ENCODE measurements around the gene EEFSEC. TPM values are rescaled to one million over a fixed set of nuclear protein-coding genes. Genes with fewer than 3 reads are reported as not detected.

Gene EEFSEC
- total RNA-seq, 1 experiment from 2014 or later, result 9.6 TPM

DNA sequence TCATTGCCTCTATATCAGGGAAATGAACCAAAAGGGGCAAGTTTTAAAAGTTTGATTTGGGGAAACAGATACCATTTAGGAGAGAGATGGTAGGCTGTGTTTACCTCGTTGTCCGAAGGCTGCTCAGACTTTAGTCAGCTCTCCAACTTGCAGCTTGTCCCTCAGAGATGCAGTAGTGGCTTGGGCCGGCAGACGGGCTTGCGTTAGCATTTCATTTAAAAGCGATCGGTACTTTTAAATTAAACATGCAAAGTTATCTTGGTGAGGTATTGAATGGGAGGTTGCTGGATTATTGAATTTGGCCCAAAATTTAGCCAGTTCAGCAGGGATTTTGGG lies 26.2 kb downstream of the EEFSEC start:
- POLR2A ChIA-PET (ENCODE audit: unreplicated experiment), result interaction anchor here (0.7 kb wide), 1 partner anchor 10 kb away, joined by 4 read pairs; no protein-coding TSS in a partner anchor
- Histone ChIP-seq H3K79me2 (ENCODE audit: low read length) (no peaks in the 10 kb centered on the region), H3F3A (ENCODE audit: low read length, unreplicated experiment) (no peaks in the 10 kb centered on the region), H3K27me3 (ENCODE audit: low read length) (no peaks in the 10 kb centered on the region), H2AFZ (ENCODE audit: low read length) (no peak overlapping the region), H3K9me3 (ENCODE audit: low read length) (no peaks in the 10 kb centered on the region), H4K20me1 (ENCODE audit: low read length) (no peaks in the 10 kb centered on the region), H3K4me3 (ENCODE audit: low read length) (no peak overlapping the region), H3K4me1 (ENCODE audit: insufficient read depth, low read length) (no peaks in the 10 kb centered on the region), H3K9me2 (replicated peaks; ENCODE audit: low read length) (no peaks in the 10 kb centered on the region), H3K36me3 (ENCODE audit: low read depth, low read length) (no peaks in the 10 kb centered on the region), H3K9ac (ENCODE audit: low read length) (no peak overlapping the region), H3K27ac (ENCODE audit: low read length) (no peak overlapping the region), H3K4me2 (ENCODE audit: low read length) (no peak overlapping the region)
- TF ChIP-seq EZH2 (IDR thresholded peaks at IDR 0.05; ENCODE audit: low read length, unreplicated experiment) (no peak), EZH2phosphoT487 (IDR thresholded peaks at IDR 0.05; ENCODE audit: borderline replicate concordance, low read length) (no peak)
- TF ChIP-seq, protein P1, sequence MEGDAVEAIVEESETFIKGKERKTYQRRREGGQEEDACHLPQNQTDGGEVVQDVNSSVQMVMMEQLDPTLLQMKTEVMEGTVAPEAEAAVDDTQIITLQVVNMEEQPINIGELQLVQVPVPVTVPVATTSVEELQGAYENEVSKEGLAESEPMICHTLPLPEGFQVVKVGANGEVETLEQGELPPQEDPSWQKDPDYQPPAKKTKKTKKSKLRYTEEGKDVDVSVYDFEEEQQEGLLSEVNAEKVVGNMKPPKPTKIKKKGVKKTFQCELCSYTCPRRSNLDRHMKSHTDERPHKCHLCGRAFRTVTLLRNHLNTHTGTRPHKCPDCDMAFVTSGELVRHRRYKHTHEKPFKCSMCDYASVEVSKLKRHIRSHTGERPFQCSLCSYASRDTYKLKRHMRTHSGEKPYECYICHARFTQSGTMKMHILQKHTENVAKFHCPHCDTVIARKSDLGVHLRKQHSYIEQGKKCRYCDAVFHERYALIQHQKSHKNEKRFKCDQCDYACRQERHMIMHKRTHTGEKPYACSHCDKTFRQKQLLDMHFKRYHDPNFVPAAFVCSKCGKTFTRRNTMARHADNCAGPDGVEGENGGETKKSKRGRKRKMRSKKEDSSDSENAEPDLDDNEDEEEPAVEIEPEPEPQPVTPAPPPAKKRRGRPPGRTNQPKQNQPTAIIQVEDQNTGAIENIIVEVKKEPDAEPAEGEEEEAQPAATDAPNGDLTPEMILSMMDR (conservative IDR thresholded peaks at IDR 0.05; ENCODE audit: low read depth, low read length), result no peak
- DNase-seq, result no peak
- ATAC-seq, result no peak
- no TSS peak for BruUV-seq (replicated peaks)
- intact Hi-C loops (cut with micrococcal nuclease), result loop anchor here (10.0 kb wide), 2 partner anchors 125 to 205 kb away; no protein-coding TSS in a partner anchor
- CTCF ChIA-PET, result no interaction called here

DNA sequence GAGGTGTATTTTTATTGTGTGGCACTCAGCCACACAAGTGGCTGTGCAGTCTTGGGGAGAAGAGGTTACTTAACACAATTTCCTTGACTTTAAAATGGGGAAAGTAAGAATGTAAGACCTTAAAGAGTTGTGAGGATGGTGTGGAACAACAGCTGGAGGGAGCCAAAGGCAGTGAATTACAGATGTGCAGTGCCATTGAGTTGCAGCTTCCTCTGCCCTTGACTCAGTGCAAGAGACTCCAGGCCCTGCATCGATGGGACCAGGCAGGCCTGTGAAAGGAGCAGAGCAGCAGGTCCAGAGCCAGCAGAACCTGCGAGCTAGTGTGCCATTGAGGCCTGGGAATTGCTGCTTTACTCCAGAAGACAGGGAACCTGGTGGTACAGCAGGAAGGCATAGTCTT lies 27.2 kb downstream of the EEFSEC start:
- CTCF ChIA-PET, result no interaction called here
- DNase-seq, result no peak

DNA sequence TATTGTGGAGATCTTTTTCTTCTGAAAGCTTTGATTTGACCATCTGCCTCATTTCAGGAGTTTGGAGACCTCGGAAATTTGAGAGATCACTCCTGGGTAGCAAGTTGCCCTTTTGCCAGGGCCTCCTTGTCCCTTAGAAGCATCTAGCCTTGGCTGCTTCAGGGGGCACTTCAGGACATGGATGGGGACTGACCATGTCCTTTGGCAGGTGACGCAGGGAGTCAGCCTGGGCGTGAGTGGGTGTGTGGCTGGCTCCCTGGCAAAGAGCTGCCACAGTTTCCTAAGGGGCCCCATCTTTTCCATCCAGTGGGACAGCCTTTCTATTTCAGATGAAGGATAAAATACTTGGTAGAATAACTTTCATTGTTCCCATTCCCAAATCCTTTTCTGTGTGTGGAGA lies 27.6 kb downstream of the EEFSEC start:
- Histone ChIP-seq H3K9me2 (replicated peaks; ENCODE audit: low read length) (no peaks in the 10 kb centered on the region), H4K20me1 (ENCODE audit: low read length) (no peaks in the 10 kb centered on the region), H3K4me1 (ENCODE audit: insufficient read depth, low read length) (no peaks in the 10 kb centered on the region), H3K36me3 (ENCODE audit: low read depth, low read length) (no peaks in the 10 kb centered on the region), H3K9me3 (ENCODE audit: low read length) (no peaks in the 10 kb centered on the region), H3K4me2 (ENCODE audit: low read length) (no peak overlapping the region), H3K27ac (ENCODE audit: low read length) (no peak overlapping the region), H3K4me3 (ENCODE audit: low read length) (no peak overlapping the region), H3K27me3 (ENCODE audit: low read length) (no peaks in the 10 kb centered on the region), H2AFZ (ENCODE audit: low read length) (no peak overlapping the region), H3K79me2 (ENCODE audit: low read length) (0 out of 2 replicates have a peak, but pooled peaks cover 3% of the 10 kb centered on the region), H3K9ac (ENCODE audit: low read length) (no peak overlapping the region), H3F3A (ENCODE audit: low read length, unreplicated experiment) (no peaks in the 10 kb centered on the region)
- intact Hi-C loops (cut with micrococcal nuclease), result no loop called here
- no TSS peak for BruUV-seq (replicated peaks)
- DNase-seq (no peak), ATAC-seq (no peak)
- CTCF ChIA-PET, result no interaction called here
- POLR2A ChIA-PET (ENCODE audit: unreplicated experiment), result no interaction called here
- no peak for TF ChIP-seq EZH2 (IDR thresholded peaks at IDR 0.05; ENCODE audit: low read length, unreplicated experiment)
- no peak for TF ChIP-seq EZH2phosphoT487 (IDR thresholded peaks at IDR 0.05; ENCODE audit: borderline replicate concordance, low read length)
- TF ChIP-seq, protein P1 (conservative IDR thresholded peaks at IDR 0.05; ENCODE audit: low read depth, low read length), result no peak

More for the DNA sequence above, 27.2 kb downstream of the EEFSEC start:
- POLR2A ChIA-PET (ENCODE audit: unreplicated experiment), result no interaction called here
- BruUV-seq (replicated peaks), result no TSS peak
- H3F3A ChIP-seq (ENCODE audit: low read length, unreplicated experiment), result no peaks in the 10 kb centered on the region
- TF ChIP-seq, protein P1 (conservative IDR thresholded peaks at IDR 0.05; ENCODE audit: low read depth, low read length), result no peak
- TF ChIP-seq EZH2phosphoT487 (IDR thresholded peaks at IDR 0.05; ENCODE audit: borderline replicate concordance, low read length) (no peak), EZH2 (IDR thresholded peaks at IDR 0.05; ENCODE audit: low read length, unreplicated experiment) (no peak)
- no peaks in the 10 kb centered on the region for H4K20me1 ChIP-seq (ENCODE audit: low read length)
- H3K79me2 ChIP-seq (ENCODE audit: low read length), result 0 out of 2 replicates have a peak, but pooled peaks cover 3% of the 10 kb centered on the region
- H3K27me3 ChIP-seq (ENCODE audit: low read length), result no peaks in the 10 kb centered on the region
- no peaks in the 10 kb centered on the region for H3K9me3 ChIP-seq (ENCODE audit: low read length)
- no peaks in the 10 kb centered on the region for H3K36me3 ChIP-seq (ENCODE audit: low read depth, low read length)
- no peak overlapping the region for H2AFZ ChIP-seq (ENCODE audit: low read length)
- intact Hi-C loops (cut with micrococcal nuclease), result no loop called here
- no peaks in the 10 kb centered on the region for H3K4me1 ChIP-seq (ENCODE audit: insufficient read depth, low read length)
- H3K9me2 ChIP-seq (replicated peaks; ENCODE audit: low read length), result no peaks in the 10 kb centered on the region
- H3K4me2 ChIP-seq (ENCODE audit: low read length), result no peak overlapping the region
- H3K9ac ChIP-seq (ENCODE audit: low read length), result no peak overlapping the region
- no peak overlapping the region for H3K27ac ChIP-seq (ENCODE audit: low read length)
- H3K4me3 ChIP-seq (ENCODE audit: low read length), result no peak overlapping the region
- no peak for ATAC-seq

Measured in PC-3 (cell line).